Trophoblast cell (in vitro differentiated cells and primary cell): ENCODE results near the gene LZIC.

ENCODE experiments used
- DNase-seq, 2 donors: peaks; one replicate each; pipeline ENCODE4 v3.0.0-alpha.2; 2016
- H2AFZ ChIP-seq: 2 replicates; pipeline ENCODE4 v1.6.1; 2013; ENCODE audit warnings: low read length, moderate library complexity, mild to moderate bottlenecking; ENCODE audit not compliant: insufficient read depth, poor library complexity
- H2AK5ac ChIP-seq: 2 replicates; pipeline ENCODE4 v1.6.1; 2013; ENCODE audit warnings: mild to moderate bottlenecking, low read length
- H2BK120ac ChIP-seq: 2 replicates; pipeline ENCODE4 v1.6.1; 2013; ENCODE audit warnings: low read length, mild to moderate bottlenecking, moderate library complexity; ENCODE audit not compliant: insufficient read depth, poor library complexity
- H2BK12ac ChIP-seq: 2 replicates; pipeline ENCODE4 v1.6.1; 2013; ENCODE audit warnings: mild to moderate bottlenecking, low read length, moderate library complexity
- H2BK5ac ChIP-seq: 2 replicates; pipeline ENCODE4 v1.6.1; 2013; ENCODE audit warnings: low read length, low read depth, moderate library complexity, mild to moderate bottlenecking; ENCODE audit not compliant: poor library complexity
- H3K14ac ChIP-seq: 2 replicates; pipeline ENCODE4 v1.6.1; 2013; ENCODE audit warnings: mild to moderate bottlenecking, low read length
- H3K18ac ChIP-seq: 2 replicates; pipeline ENCODE4 v1.6.1; 2013; ENCODE audit warnings: mild to moderate bottlenecking, low read length
- H3K23ac ChIP-seq: 2 replicates; pipeline ENCODE4 v1.6.1; 2013; ENCODE audit warnings: low read length
- H3K27ac ChIP-seq: 2 replicates; pipeline ENCODE4 v1.5.1; 2013; ENCODE audit warnings: low read depth, mild to moderate bottlenecking, inconsistent platforms, low read length, moderate library complexity
- H3K27me3 ChIP-seq: 2 replicates; pipeline ENCODE4 v1.6.1; 2013; ENCODE audit warnings: inconsistent platforms, mild to moderate bottlenecking, low read length, moderate library complexity; ENCODE audit not compliant: insufficient read depth
- H3K36me3 ChIP-seq, 2 experiments: 1 replicate in 1 of 2; 2 replicates in 1 of 2; pipeline ENCODE4 v1.6.1; 2013; ENCODE audit warnings: low read length in 2 of 2, mild to moderate bottlenecking in 2 of 2, moderate library complexity in 1 of 2; ENCODE audit not compliant: insufficient read depth in 2 of 2, control insufficient read depth in 1 of 2
- H3K4ac ChIP-seq: 2 replicates; pipeline ENCODE4 v1.6.1; 2013; ENCODE audit warnings: low read depth, mild to moderate bottlenecking, low read length, moderate library complexity
- H3K4me1 ChIP-seq, 2 experiments: 1 replicate in 1 of 2; 2 replicates in 1 of 2; pipeline ENCODE4 v1.6.1; 2013; ENCODE audit warnings: low read length in 2 of 2, mild to moderate bottlenecking in 2 of 2, moderate library complexity in 1 of 2; ENCODE audit not compliant: insufficient read depth in 2 of 2, control insufficient read depth in 1 of 2
- H3K4me2 ChIP-seq: 2 replicates; pipeline ENCODE4 v1.6.1; 2013; ENCODE audit warnings: inconsistent platforms, mild to moderate bottlenecking, low read length, moderate library complexity
- H3K4me3 ChIP-seq: 2 replicates; pipeline ENCODE4 v1.5.1; 2013; ENCODE audit warnings: mild to moderate bottlenecking, low read depth, low read length, inconsistent platforms
- H3K79me1 ChIP-seq: one replicate; pipeline ENCODE4 v1.6.1; 2013; ENCODE audit warnings: low read length
- H3K79me2 ChIP-seq: 2 replicates; pipeline ENCODE4 v1.6.1; 2013; ENCODE audit warnings: low read length, mild to moderate bottlenecking; ENCODE audit not compliant: control insufficient read depth, insufficient read depth, poor library complexity
- H3K9ac ChIP-seq: 2 replicates; pipeline ENCODE4 v1.6.1; 2013; ENCODE audit warnings: mild to moderate bottlenecking, low read length
- H3K9me3 ChIP-seq: 2 replicates; pipeline ENCODE4 v1.6.1; 2013; ENCODE audit warnings: low read depth, mild to moderate bottlenecking, control low read depth, inconsistent platforms, low read length; ENCODE audit not compliant: insufficient read depth
- H4K12ac ChIP-seq: 2 replicates; pipeline ENCODE4 v1.6.1; 2013; ENCODE audit warnings: low read depth, mild to moderate bottlenecking, low read length, moderate library complexity
- H4K8ac ChIP-seq: 2 replicates; pipeline ENCODE4 v1.6.1; 2013; ENCODE audit warnings: low read depth, mild to moderate bottlenecking, low read length, moderate library complexity
- H4K91ac ChIP-seq: one replicate; pipeline ENCODE4 v1.6.1; 2013; ENCODE audit warnings: low read depth, mild to moderate bottlenecking, low read length, moderate library complexity
- WGBS: extraction: QIAGEN DNeasy Blood & Tissue Kit; methylation state at CpG from one replicate; pipeline ENCODE4 v1.1.7; 2013; ENCODE audit warnings: missing lambda C conversion rate; ENCODE audit not compliant: insufficient read length, insufficient coverage; ENCODE audit errors: extremely low coverage; 5-methylcytosine and 5-hydroxymethylcytosine counted together

The LZIC gene

GRCh38 chr1:9910423-9911178 is 32.6 kb downstream of the LZIC start:
- Histone ChIP-seq H2BK12ac (no peak overlapping the region), H2AFZ (peak overlapping the region; percentile 98), H3K4me1 (peaks cover 4 to 5% of the 10 kb centered on the region in 2 experiments), H4K12ac (peak overlapping the region; percentile 80), H3K9ac (peak overlapping the region; percentile 92), H3K9me3 (no peaks in the 10 kb centered on the region), H3K36me3 (no peaks in the 10 kb centered on the region), H3K23ac (no peak overlapping the region), H3K14ac (peak overlapping the region; percentile 73), H2AK5ac (no peak overlapping the region), H3K4ac (no peak overlapping the region), H4K91ac (peak overlapping the region; percentile 81), H3K79me2 (peaks cover 3% of the 10 kb centered on the region), H3K4me2 (peak overlapping the region; percentile 100), H3K27me3 (no peaks in the 10 kb centered on the region), H2BK120ac (peak overlapping the region; percentile 47), H3K18ac (peak overlapping the region; percentile 59), H2BK5ac (peak overlapping the region; percentile 89), H4K8ac (peak overlapping the region; percentile 82), H3K4me3 (peak overlapping the region; percentile 81), H3K79me1 (peaks cover 7% of the 10 kb centered on the region), H3K27ac (peak overlapping the region; percentile 85)
- no CpG with 5 or more reads among the region's 45 CpGs for WGBS
- peak; percentile 99 for DNase-seq

- peak within 1 kb of the TSS; percentile 75 for H3K4ac ChIP-seq
Observed at GRCh38 chr1:9910076-9910422, 33.1 kb downstream of the LZIC start, which contains the start of gene CTNNBIP1. Gene CTNNBIP1, minus strand, starts transcription at chr1:9910269. Its CDS starts 38,205 bp downstream, at chr1:9872064.

GRCh38 chr1:9909234-9910046 is 33.8 kb downstream of the LZIC start:
- peak overlapping the region; percentile 3 for H4K91ac ChIP-seq
- peak in 1 of 2 donors; percentile 25 for DNase-seq
- peak overlapping the region; percentile 84 for H3K4me3 ChIP-seq
- H3K23ac ChIP-seq: no peak overlapping the region
- peak overlapping the region; percentile 35 for H4K12ac ChIP-seq
- H2BK120ac ChIP-seq: peak overlapping the region; percentile 67
- no peak overlapping the region for H3K27ac ChIP-seq
- H3K9ac ChIP-seq: peak overlapping the region; percentile 14
- H3K27me3 ChIP-seq: no peaks in the 10 kb centered on the region
- H3K9me3 ChIP-seq: no peaks in the 10 kb centered on the region
- peaks cover 3% of the 10 kb centered on the region for H3K79me2 ChIP-seq
- peak overlapping the region; percentile 8 for H2BK5ac ChIP-seq
- H3K4ac ChIP-seq: peak overlapping the region; percentile 75
- no peak overlapping the region for H2AK5ac ChIP-seq
- H2BK12ac ChIP-seq: no peak overlapping the region
- H4K8ac ChIP-seq: peak overlapping the region; percentile 10
- no CpG with 5 or more reads among the region's 47 CpGs for WGBS
- H3K14ac ChIP-seq: peak overlapping the region; percentile 82
- no peaks in the 10 kb centered on the region for H3K36me3 ChIP-seq
- peaks cover 4 to 5% of the 10 kb centered on the region in 2 experiments for H3K4me1 ChIP-seq
- H3K18ac ChIP-seq: peak overlapping the region; percentile 70
- H3K79me1 ChIP-seq: peaks cover 7% of the 10 kb centered on the region
- peak overlapping the region; percentile 88 for H2AFZ ChIP-seq
- H3K4me2 ChIP-seq: peak overlapping the region; percentile 84

More at GRCh38 chr1:9910076-9910422, 33.1 kb downstream of the LZIC start, which contains the start of gene CTNNBIP1:
- H4K8ac ChIP-seq: peak within 1 kb of the TSS; percentile 82
- no peak within 1 kb of the TSS for H3K23ac ChIP-seq
- H3K36me3 ChIP-seq: no peaks in the 10 kb centered on the region
- peak within 1 kb of the TSS; percentile 80 for H4K12ac ChIP-seq
- H2AFZ ChIP-seq: peak within 1 kb of the TSS; percentile 98
- no peak for DNase-seq
- H3K79me1 ChIP-seq: peaks cover 7% of the 10 kb centered on the region
- no peaks in the 10 kb centered on the region for H3K27me3 ChIP-seq
- peaks cover 4 to 5% of the 10 kb centered on the region in 2 experiments for H3K4me1 ChIP-seq
- H2BK120ac ChIP-seq: peak within 1 kb of the TSS; percentile 67
- H3K4me3 ChIP-seq: peak within 1 kb of the TSS; percentile 84
- H3K9me3 ChIP-seq: no peaks in the 10 kb centered on the region
- no peak within 1 kb of the TSS for H2AK5ac ChIP-seq
- peaks cover 3% of the 10 kb centered on the region for H3K79me2 ChIP-seq
- peak within 1 kb of the TSS; percentile 81 for H4K91ac ChIP-seq
- H3K9ac ChIP-seq: peak within 1 kb of the TSS; percentile 92
- peak within 1 kb of the TSS; percentile 100 for H3K4me2 ChIP-seq
- H2BK12ac ChIP-seq: no peak within 1 kb of the TSS
- H3K18ac ChIP-seq: peak within 1 kb of the TSS; percentile 70
- peak within 1 kb of the TSS; percentile 82 for H3K14ac ChIP-seq
- WGBS: no CpG with 5 or more reads among the region's 55 CpGs
- peak within 1 kb of the TSS; percentile 85 for H3K27ac ChIP-seq
- peak within 1 kb of the TSS; percentile 89 for H2BK5ac ChIP-seq

- H3K4me1 ChIP-seq: peaks cover 4 to 5% of the 10 kb centered on the region in 2 experiments
- H3K14ac ChIP-seq: no peak overlapping the region
- H3K27ac ChIP-seq: no peak overlapping the region
- H3K4ac ChIP-seq: no peak overlapping the region
- H3K4me3 ChIP-seq: no peak overlapping the region
- no peaks in the 10 kb centered on the region for H3K9me3 ChIP-seq
- H3K23ac ChIP-seq: no peak overlapping the region
- H3K79me1 ChIP-seq: peaks cover 7% of the 10 kb centered on the region
- H4K12ac ChIP-seq: no peak overlapping the region
- no peak overlapping the region for H4K8ac ChIP-seq
- no peak overlapping the region for H4K91ac ChIP-seq
- WGBS: no CpG with 5 or more reads among the region's 4 CpGs
- H3K79me2 ChIP-seq: peaks cover 3% of the 10 kb centered on the region
- no peak overlapping the region for H2BK12ac ChIP-seq
- H3K9ac ChIP-seq: no peak overlapping the region
- no peak overlapping the region for H2BK5ac ChIP-seq
- H2AK5ac ChIP-seq: no peak overlapping the region
- H3K4me2 ChIP-seq: peak overlapping the region; percentile 84
- DNase-seq: no peak
- H2BK120ac ChIP-seq: no peak overlapping the region
- H3K27me3 ChIP-seq: no peaks in the 10 kb centered on the region
- H3K36me3 ChIP-seq: no peaks in the 10 kb centered on the region
- H3K18ac ChIP-seq: peak overlapping the region; percentile 11
- H2AFZ ChIP-seq: no peak overlapping the region
Observed at GRCh38 chr1:9908871-9909233, 34.3 kb downstream of the LZIC start.
